HG03469 (cell line): Measurements from ENCODE around the gene CRNKL1.

Experiments used
- ATAC-seq: cut with Tn5 transposase; IDR thresholded peaks from one replicate; pipeline ENCODE4 v1.9.1; 2021; ENCODE audit warnings: mild to moderate bottlenecking, moderate library complexity, moderate number of reproducible peaks; ENCODE audit not compliant: unreplicated experiment

The CRNKL1 gene

GRCh38 chr20:20052074-20052970, at the start of gene CRNKL1, which contains the start of gene CFAP61:
Gene CRNKL1, minus strand, starts transcription at chr20:20052466. Its CDS starts 124 bp downstream, at chr20:20052342.
Gene CFAP61, plus strand, starts transcription at chr20:20052532. Its CDS starts 4,122 bp downstream, at chr20:20056654.
- ATAC-seq, result peak; percentile 90

GRCh38 chr20:20100881-20101280, 48.6 kb upstream of the CRNKL1 start:
- no peak for ATAC-seq

- no peak for ATAC-seq
These were observed 44.2 kb upstream of the CRNKL1 start for GRCh38 chr20:20096421-20096820.

- no peak for ATAC-seq
These were observed 43.0 kb upstream of the CRNKL1 start for GRCh38 chr20:20095114-20095872.

GRCh38 chr20:20094410-20094809, 42.1 kb upstream of the CRNKL1 start:
- ATAC-seq, result no peak

GRCh38 chr20:20092827-20093226, 40.6 kb upstream of the CRNKL1 start:
- no peak for ATAC-seq

GRCh38 chr20:20089939-20090338, 37.7 kb upstream of the CRNKL1 start:
- ATAC-seq, result no peak

- no peak for ATAC-seq
These were observed 36.8 kb upstream of the CRNKL1 start for GRCh38 chr20:20089018-20089417.

- no peak for ATAC-seq
These were observed 33.5 kb upstream of the CRNKL1 start for GRCh38 chr20:20085812-20086211.

- no peak for ATAC-seq
These were observed 32.8 kb upstream of the CRNKL1 start for GRCh38 chr20:20085071-20085470.

GRCh38 chr20:20084296-20084752, 32.1 kb upstream of the CRNKL1 start:
- no peak for ATAC-seq

GRCh38 chr20:20083807-20084206, 31.5 kb upstream of the CRNKL1 start:
- ATAC-seq, result peak; percentile 54

- no peak for ATAC-seq
These were observed 27.0 kb upstream of the CRNKL1 start for GRCh38 chr20:20079102-20079784.

- no peak for ATAC-seq
These were observed 25.8 kb upstream of the CRNKL1 start for GRCh38 chr20:20078041-20078440.

- ATAC-seq, result no peak
These were observed 24.2 kb upstream of the CRNKL1 start for GRCh38 chr20:20076297-20077065.

GRCh38 chr20:20075032-20075431, 22.8 kb upstream of the CRNKL1 start:
- no peak for ATAC-seq

- ATAC-seq, result no peak
These were observed 21.6 kb upstream of the CRNKL1 start for GRCh38 chr20:20073801-20074371.

- ATAC-seq, result no peak
These were observed 18.8 kb upstream of the CRNKL1 start for GRCh38 chr20:20070871-20071726.

- no peak for ATAC-seq
These were observed 13.1 kb upstream of the CRNKL1 start for GRCh38 chr20:20065361-20065760.
